Right lobe of liver (tissue), 6 donors: Measurements from ENCODE around the gene KAT7. TPM values are rescaled to one million over a fixed set of nuclear protein-coding genes. Genes with fewer than 3 reads are reported as not detected.

ENCODE experiments used
- ATAC-seq, 4 donors: fragments of 200-7000 bp; cut with Tn5 transposase; one replicate each; pipeline ENCODE4 v1.9.1; 2020; ENCODE audit warnings: mild to moderate bottlenecking in 4 of 4, moderate library complexity in 4 of 4
- DNase-seq, 3 donors: peaks; one replicate each; pipeline ENCODE4 v3.0.0-alpha.2; 2020
- H3K27ac ChIP-seq, 3 donors: fragments of 200-600 bp; one replicate each; pipeline ENCODE4 v1.8.0; 2022
- H3K27me3 ChIP-seq, 2 donors: fragments of 200-600 bp; one replicate each; pipeline ENCODE4 v1.8.0; 2022
- H3K36me3 ChIP-seq, 4 donors: fragments of 200-600 bp; sonication (generic) in 1 of 4; one replicate each; pipeline versions ENCODE4 v1.5.1 to v1.8.0; 2017 to 2022; ENCODE audit warnings: control low read depth in 1 of 4
- H3K4me1 ChIP-seq, 4 donors: fragments of 200-600 bp; sonication (generic) in 1 of 4; one replicate each; pipeline versions ENCODE4 v1.5.1 to v1.8.0; 2017 to 2022; ENCODE audit warnings: control low read depth in 1 of 4
- H3K4me3 ChIP-seq, 3 donors: fragments of 200-600 bp; one replicate each; pipeline ENCODE4 v1.8.0; 2022
- H3K9me3 ChIP-seq, 4 donors: fragments of 200-600 bp; sonication (generic) in 1 of 4; one replicate each; pipeline versions ENCODE4 v1.5.1 to v1.8.0; 2017 to 2022; ENCODE audit warnings: control low read depth in 1 of 4
- CTCF ChIP-seq, 4 donors: fragments of 200-600 bp in 3 of 4; fragments of 450-650 bp in 1 of 4; IDR thresholded peaks; one replicate each; pipeline versions ENCODE4 v1.5.1 to v1.8.0; 2016 to 2022; ENCODE audit warnings: antibody characterized with exemption in 4 of 4, mild to moderate bottlenecking in 2 of 4
- POLR2A ChIP-seq: fragments of 450-650 bp; IDR thresholded peaks from one replicate; pipeline ENCODE4 v1.6.1; 2017; ENCODE audit warnings: antibody characterized with exemption, mild to moderate bottlenecking
- WGBS: methylation state at CpG from one replicate; pipeline ENCODE4 v1.1.6; 2018; ENCODE audit warnings: low coverage, low lambda C conversion rate; ENCODE audit not compliant: insufficient coverage; ENCODE audit errors: missing lambda C conversion rate; 5-methylcytosine and 5-hydroxymethylcytosine counted together
- intact Hi-C, 2 donors: fragments of 100-400 bp; cut with DNase I; formaldehyde crosslinking; loops; one replicate each; pipeline versions ENCODE4 v1.11.2 to v1.14.1; 2022
- total RNA-seq, 6 experiments: library from RNA; depleted of rRNA in 2 of 6; stranded (reverse); fragments of >200 nt in 2 of 6; fragmentation: NEBNext Ultra II Directional in 3 of 6; extraction: Animal tissue kit (Norgen Biotek cat#: 25700) in 3 of 6; gene quantifications; one replicate each; pipeline versions ENCODE4 v1.1.0 to v1.2.4, GENCODE V29; 2016 to 2023
- donor health status: DM: no; HTN: yes; CAD: no.
- donor health status: DM: no; HTN: no; CAD: no.
- donor health status: DM: no; HTN: no; CAD: no.
- donor health status: DM: no; HTN: yes; CAD: no.
- donor health status: DM: no; HTN: yes; CAD: no.

The KAT7 gene
- total RNA-seq, 6 experiments from 2014 or later: 10.8 to 21.3 (median 15.2) TPM

- H3K4me1 ChIP-seq: no peaks in the 10 kb centered on the region
- DNase-seq (no peak), ATAC-seq (no peak)
- H3K27ac ChIP-seq: no peak overlapping the region
- no peaks in the 10 kb centered on the region for H3K27me3 ChIP-seq
- no peak overlapping the region for H3K4me3 ChIP-seq
- no peaks in the 10 kb centered on the region for H3K36me3 ChIP-seq
- intact Hi-C loops: no loop called here
- WGBS: 93% methylated on average over 6 of the region's 6 CpGs
- H3K9me3 ChIP-seq: no peaks in the 10 kb centered on the region
- no peak for TF ChIP-seq POLR2A
- no peak for TF ChIP-seq CTCF (IDR thresholded peaks at IDR 0.05)
These were observed 54.4 kb downstream of the KAT7 start for GRCh38 chr17:49842846-49843245.

GRCh38 chr17:49843774-49844350 lies 55.4 kb downstream of the KAT7 start:
- H3K4me1 ChIP-seq: no peaks in the 10 kb centered on the region
- 100% methylated on average over 3 of the region's 6 CpGs for WGBS
- H3K4me3 ChIP-seq: no peak overlapping the region
- ATAC-seq: no peak
- no peak for DNase-seq
- no peak overlapping the region for H3K27ac ChIP-seq
- intact Hi-C loops: no loop called here
- no peaks in the 10 kb centered on the region for H3K27me3 ChIP-seq
- no peaks in the 10 kb centered on the region for H3K36me3 ChIP-seq
- TF ChIP-seq CTCF (IDR thresholded peaks at IDR 0.05) (peak in 3 of 4 donors; percentile 12 to 17 (median 16)), POLR2A (no peak)
- no peaks in the 10 kb centered on the region for H3K9me3 ChIP-seq

GRCh38 chr17:49845321-49845720 lies 56.8 kb downstream of the KAT7 start:
- no peak for TF ChIP-seq CTCF (IDR thresholded peaks at IDR 0.05)
- TF ChIP-seq POLR2A: no peak
- Histone ChIP-seq H3K4me1 (no peaks in the 10 kb centered on the region), H3K9me3 (no peaks in the 10 kb centered on the region), H3K27ac (no peak overlapping the region), H3K27me3 (no peaks in the 10 kb centered on the region), H3K4me3 (no peak overlapping the region), H3K36me3 (no peaks in the 10 kb centered on the region)
- intact Hi-C loops: no loop called here
- no CpG with 5 or more reads among the region's 3 CpGs for WGBS
- no peak for DNase-seq
- peak in 2 of 4 donors; percentile 32 to 47 for ATAC-seq

GRCh38 chr17:49846938-49847712 lies 58.6 kb downstream of the KAT7 start:
- Histone ChIP-seq H3K27me3 (no peaks in the 10 kb centered on the region), H3K36me3 (no peaks in the 10 kb centered on the region), H3K27ac (no peak overlapping the region), H3K9me3 (no peaks in the 10 kb centered on the region), H3K4me3 (no peak overlapping the region), H3K4me1 (peaks cover 0 to 4% (median 0%) of the 10 kb centered on the region in 4 donors)
- ATAC-seq: no peak
- intact Hi-C loops: no loop called here
- TF ChIP-seq CTCF (IDR thresholded peaks at IDR 0.05): no peak
- TF ChIP-seq POLR2A: no peak
- WGBS: 79% methylated on average over 3 of the region's 9 CpGs
- no peak for DNase-seq
